HG03520 (cell line): ENCODE results near the gene LYRM4.
A peak's percentile ranks its signal among the peaks of the same experiment; 100 is the strongest.

Source experiments
- ATAC-seq: cut with Tn5 transposase; IDR thresholded peaks from one replicate; pipeline ENCODE4 v1.9.1; 2021; ENCODE audit warnings: mild to moderate bottlenecking, moderate library complexity; ENCODE audit not compliant: unreplicated experiment

Gene LYRM4

DNA sequence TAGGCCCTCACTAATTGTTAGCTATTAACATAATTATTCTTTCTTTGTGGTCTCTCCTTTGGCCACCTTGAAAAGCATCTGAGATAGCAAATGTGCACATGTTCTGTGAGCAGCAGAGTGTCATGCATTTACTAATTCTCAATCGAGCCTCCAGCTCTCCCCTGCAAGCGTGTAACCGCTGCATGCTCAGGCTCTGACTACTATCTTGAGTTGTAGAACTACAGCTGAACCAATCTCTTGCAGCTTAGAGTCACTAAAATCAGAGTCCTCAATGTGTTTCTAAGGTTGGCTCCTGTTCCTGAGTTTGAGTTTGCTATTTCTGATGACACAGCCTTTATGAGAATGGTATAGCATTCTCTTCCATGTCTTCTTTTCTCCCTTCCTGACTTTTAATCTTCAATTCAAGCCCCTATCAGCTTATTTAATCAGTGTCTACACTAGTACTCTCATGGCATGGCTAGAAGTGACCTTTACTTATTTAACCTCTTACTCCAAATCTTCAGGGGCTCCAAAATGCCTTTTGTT is 110.1 kb downstream of the LYRM4 start:
- ATAC-seq: no peak

GRCh38 chr6:5149891-5150290 is 110.9 kb downstream of the LYRM4 start:
- no peak for ATAC-seq

GRCh38 chr6:5149159-5149704 is 111.5 kb downstream of the LYRM4 start:
- no peak for ATAC-seq

- no peak for ATAC-seq
Measured at GRCh38 chr6:5146398-5146797, 114.4 kb downstream of the LYRM4 start.

GRCh38 chr6:5143634-5144311 is 117.0 kb downstream of the LYRM4 start:
- peak; percentile 52 for ATAC-seq

GRCh38 chr6:5142915-5143314 is 117.8 kb downstream of the LYRM4 start:
- no peak for ATAC-seq

- no peak for ATAC-seq
Measured at GRCh38 chr6:5142131-5142530, 118.6 kb downstream of the LYRM4 start.

DNA sequence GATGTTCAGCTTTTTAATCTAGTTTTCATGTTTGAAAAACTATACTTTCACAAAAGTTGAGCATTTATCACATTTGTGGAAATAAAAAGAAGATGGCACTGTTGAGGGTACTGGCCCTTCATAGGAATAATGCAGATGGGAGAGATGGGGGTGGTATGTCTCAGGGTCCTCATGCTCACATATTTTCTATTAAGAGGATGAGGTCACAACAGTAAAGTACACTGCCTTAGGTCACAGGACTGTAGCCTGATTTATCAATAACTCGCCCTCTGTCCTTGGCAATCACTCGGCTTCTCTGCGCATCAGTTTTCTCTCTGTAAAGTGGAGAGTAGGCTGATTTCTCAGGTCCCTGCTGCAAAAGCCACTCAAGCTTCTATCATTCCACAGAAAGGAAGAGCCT is 119.7 kb downstream of the LYRM4 start:
- no peak for ATAC-seq

DNA sequence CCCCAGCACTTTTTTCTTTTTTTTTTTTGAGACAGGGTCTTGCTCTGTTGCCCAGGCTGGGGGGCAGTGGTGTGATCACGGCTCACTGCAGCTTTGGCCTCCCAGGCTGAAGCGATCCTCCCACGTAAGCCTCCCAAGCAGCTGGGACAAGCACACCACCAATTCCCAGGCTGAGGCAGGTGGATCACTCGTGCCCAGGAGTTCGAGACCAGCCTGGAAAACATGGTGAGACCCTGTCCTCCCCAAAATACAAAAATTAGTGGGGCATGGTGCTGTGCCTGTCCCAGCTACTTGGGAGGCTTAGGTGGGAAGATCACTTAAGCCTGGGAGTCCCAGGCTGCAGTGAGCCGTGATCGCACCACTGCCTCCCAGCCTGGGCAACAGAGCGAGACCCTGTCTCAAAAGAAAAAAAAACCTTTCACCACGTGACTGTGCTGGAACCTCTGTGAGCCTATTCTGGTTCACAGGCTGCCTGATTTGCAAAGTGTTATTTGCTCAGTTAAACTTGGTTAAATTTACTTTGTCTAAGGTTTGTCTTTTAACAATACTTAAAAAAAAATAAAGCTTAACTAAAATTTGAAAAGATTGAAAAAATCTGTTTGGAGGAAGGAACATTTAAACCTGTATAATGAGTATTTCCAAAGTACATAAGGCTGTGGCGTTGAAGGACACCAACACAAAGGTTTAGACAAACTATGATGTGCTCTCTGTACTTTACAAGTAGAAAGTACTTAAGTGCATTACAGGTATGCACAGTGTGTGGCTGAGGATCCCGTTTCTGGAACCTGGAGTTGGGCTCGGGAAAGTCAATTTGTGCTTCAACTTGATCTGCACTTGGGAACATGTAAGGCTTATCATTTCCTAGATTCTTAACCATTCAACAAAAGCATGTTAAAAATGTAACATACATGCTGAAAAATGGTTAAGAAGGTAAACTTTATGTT is 120.7 kb downstream of the LYRM4 start:
- ATAC-seq: no peak

DNA sequence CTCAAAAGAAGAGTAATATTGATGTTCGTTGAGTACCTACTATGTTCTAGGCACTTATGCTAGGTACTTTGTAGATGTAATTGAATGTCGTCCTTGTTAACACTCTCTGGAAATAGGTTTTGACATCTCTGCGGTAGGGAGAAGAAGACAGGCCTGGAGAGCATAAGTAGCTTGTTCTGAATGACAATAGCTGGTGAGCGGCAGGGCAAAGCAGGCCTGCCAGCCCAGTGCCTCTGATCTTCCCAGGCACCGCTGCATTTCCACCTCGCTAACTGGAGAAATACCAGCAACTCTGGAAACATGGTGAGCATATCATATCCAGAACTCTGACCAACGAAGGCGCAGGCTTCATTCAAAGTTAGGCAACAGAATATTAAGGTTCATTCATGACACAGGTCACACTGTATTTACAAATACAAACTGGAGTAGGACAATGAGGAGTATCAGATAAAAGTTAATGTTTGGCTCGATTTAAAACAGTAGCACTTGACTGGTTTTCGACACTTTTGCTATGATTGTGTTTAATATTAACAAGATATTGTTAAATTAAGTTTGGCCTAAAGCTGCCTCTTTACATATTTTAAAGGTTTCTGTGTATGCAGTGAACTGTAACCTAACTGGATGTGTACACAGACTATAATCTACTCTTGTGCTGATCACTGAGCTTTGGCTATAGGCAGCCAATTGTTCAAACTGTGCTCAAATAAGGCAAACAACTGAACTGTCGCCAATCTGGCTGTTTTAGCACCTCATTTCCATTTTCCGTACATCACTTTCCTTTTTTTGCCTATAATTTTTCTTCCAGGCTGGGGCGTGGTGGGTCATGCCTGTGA is 121.5 kb downstream of the LYRM4 start:
- no peak for ATAC-seq

- ATAC-seq: no peak
Measured at GRCh38 chr6:5136851-5137250, 123.9 kb downstream of the LYRM4 start.

DNA sequence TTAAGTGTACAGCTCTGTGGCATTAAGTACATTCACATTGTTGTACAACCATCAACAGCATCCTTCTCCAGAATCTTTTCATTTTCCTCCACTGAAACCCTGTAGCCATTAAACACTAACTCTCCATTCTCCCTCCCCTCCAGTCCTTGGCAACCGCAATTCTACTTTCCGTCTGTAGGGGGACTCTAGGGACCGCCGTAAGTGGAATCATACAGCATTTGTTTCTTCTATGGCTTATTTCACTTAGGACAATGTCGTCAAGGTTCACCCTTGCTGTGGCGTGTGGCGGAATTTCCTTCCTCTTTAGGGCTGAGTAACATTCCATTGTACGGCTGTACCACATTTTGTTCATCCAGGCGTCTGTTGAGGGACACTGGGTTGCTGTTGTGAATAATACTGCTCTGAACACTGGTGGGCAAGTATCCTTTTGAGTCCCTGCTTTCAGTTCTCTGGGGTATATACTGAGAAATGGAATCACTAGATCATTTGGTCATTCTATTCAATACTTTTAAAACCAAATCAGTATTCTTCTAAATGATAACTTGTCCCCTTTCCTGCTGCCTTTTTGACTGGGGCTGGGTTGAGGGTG is 124.9 kb downstream of the LYRM4 start:
- ATAC-seq: no peak

- no peak for ATAC-seq
Measured at GRCh38 chr6:5133943-5134342, 126.8 kb downstream of the LYRM4 start.

DNA sequence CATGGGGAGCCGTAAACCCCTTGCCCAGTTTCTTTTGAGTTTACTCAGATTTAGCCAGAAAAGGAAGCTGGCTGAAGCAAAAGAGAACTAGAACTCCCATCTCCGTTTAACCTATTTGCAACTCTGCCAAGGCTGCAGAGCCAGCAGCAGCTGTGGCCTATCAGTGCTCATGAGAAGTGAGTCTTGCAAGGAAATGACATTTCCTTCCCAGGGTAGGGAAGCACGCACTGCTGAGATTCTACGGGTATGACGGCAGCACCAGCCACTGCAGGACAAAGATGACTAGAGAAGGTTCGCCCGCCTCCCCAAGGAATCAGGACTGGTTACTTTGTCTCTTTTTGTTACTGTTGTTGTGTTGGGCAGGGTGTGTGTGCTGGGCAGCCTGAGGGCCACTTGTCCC is 128.0 kb downstream of the LYRM4 start:
- peak; percentile 75 for ATAC-seq

DNA sequence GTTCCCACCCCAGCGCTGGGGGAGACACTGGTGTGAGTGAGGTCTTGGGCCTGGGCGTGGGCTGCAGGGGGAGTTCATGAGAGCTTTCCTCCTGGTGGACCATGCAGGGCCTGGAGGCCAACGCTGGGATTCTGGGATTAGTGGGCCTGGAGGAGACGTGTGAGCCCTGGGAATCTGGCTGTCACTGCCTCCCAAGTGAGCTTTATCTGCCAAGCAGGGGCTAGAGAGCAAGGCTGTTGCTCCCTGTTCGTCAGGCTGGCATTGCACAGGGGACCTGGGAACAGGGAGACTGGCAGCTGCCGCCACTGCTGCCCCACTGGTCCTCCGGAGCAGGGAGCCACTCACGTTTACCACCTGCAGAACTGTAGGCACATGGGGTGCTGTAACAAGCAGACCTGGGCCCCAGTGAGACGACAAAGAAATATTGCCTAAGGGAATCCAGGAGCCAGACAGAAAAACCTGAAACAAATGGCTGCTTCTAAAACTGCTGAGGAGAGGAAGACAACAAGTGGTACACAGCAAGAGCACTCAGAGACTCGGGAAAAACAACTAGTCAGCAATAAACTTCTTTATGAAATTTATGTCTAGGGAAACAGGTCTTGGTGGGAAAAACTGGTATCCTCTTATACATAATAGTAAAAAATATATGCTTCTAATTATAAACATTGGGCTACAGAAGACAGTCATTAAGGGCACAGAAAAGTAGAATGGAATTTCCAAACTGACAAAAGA is 130.4 kb downstream of the LYRM4 start:
- no peak for ATAC-seq

DNA sequence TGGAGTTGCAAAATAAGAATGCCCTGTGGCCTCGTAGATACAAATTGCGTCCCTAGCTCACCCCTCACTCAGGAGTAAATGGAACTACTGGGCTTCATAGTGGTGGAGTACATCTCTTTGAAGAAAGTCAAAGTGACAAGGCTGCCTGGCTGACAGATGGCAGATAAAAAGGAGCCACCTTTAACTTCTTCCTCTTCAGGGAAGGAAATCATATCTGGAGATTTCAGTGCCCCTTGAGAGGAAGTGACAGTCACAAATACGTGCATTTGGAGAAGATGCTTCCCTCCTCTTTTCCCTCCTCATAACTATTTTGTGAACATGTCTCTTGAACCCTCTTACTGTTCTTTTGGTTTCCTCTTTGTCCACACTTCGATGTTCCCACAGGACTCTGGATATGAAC is 132.4 kb downstream of the LYRM4 start:
- ATAC-seq: no peak

GRCh38 chr6:5127106-5127687 is 133.6 kb downstream of the LYRM4 start:
- ATAC-seq: no peak

GRCh38 chr6:5126214-5126613 is 134.5 kb downstream of the LYRM4 start:
- no peak for ATAC-seq
